ENCODE measurements around the gene APOL6. TPM values are rescaled to one million over a fixed set of nuclear protein-coding genes. Genes with fewer than 3 reads are reported as not detected.
A peak's percentile ranks its signal among the peaks of the same experiment; 100 is the strongest.
"Not testable (repeated sequence)": the region's sequence is repeated elsewhere in the genome, so short reads cannot be mapped to it uniquely, and the experiment has no call there.

APOL6 gene
- total and polyA plus RNA-seq, 2 donors (not counting 1 experiment from before 2014, with no cell fraction given) = 18.7 to 58.3 TPM

- H3K27ac ChIP-seq (ENCODE audit: insufficient read depth, low read length) = peak overlapping the region; percentile 22
- H3K4me1 ChIP-seq (ENCODE audit: control insufficient read depth, extremely low read depth, insufficient read depth, low read length) = peaks cover 5% of the 10 kb centered on the region
- H3K27me3 ChIP-seq (ENCODE audit: control insufficient read depth, insufficient read depth, low read length) = no peaks in the 10 kb centered on the region
- no peak overlapping the region for H3K9ac ChIP-seq (ENCODE audit: insufficient read depth, low read length)
- no peaks in the 10 kb centered on the region for H3K79me2 ChIP-seq (ENCODE audit: control insufficient read depth, insufficient read depth, low read length)
- H3K4me3 ChIP-seq (replicated peaks in 1 of 4; ENCODE audit: control extremely low read depth in 1 of 4, insufficient read depth in 1 of 4, low read depth in 3 of 4, low read length in 4 of 4) = peak overlapping the region in 3 of 4 experiments; percentile 12 to 38 (median 22)
- H3K4me2 ChIP-seq (ENCODE audit: extremely low read depth, insufficient read depth, low read length) = peak overlapping the region; percentile 45
- peaks cover 8% of the 10 kb centered on the region for H3K36me3 ChIP-seq (ENCODE audit: control insufficient read depth, insufficient read depth, low read length)
- peak in 1 of 2 donors; percentile 49 for DNase-seq (ENCODE audit: low read depth in 2 of 2)
- H2AFZ ChIP-seq (ENCODE audit: low read length) = no peak overlapping the region
- no peaks in the 10 kb centered on the region for H4K20me1 ChIP-seq (ENCODE audit: control insufficient read depth, extremely low read depth, insufficient read depth, low read length)
- TF ChIP-seq EZH2 (IDR thresholded peaks at IDR 0.05; ENCODE audit: low read length, missing control alignments) (no peak), CTCF (conservative IDR thresholded peaks at IDR 0.05 in 1 of 2, IDR thresholded peaks at IDR 0.05 in 1 of 2; ENCODE audit: low read depth in 1 of 2, low read length in 2 of 2) (no peak)
- H3K9me3 ChIP-seq (ENCODE audit: control insufficient read depth, insufficient read depth, low read depth, low read length) = no peaks in the 10 kb centered on the region
These were observed 15.1 kb downstream of the APOL6 start for GRCh38 chr22:35663371-35663770.

- Histone ChIP-seq H2AFZ (ENCODE audit: low read length) (no peak overlapping the region), H3K9me3 (ENCODE audit: control insufficient read depth, insufficient read depth, low read depth, low read length) (no peaks in the 10 kb centered on the region), H4K20me1 (ENCODE audit: control insufficient read depth, extremely low read depth, insufficient read depth, low read length) (no peaks in the 10 kb centered on the region), H3K4me1 (ENCODE audit: control insufficient read depth, extremely low read depth, insufficient read depth, low read length) (peaks cover 5% of the 10 kb centered on the region), H3K79me2 (ENCODE audit: control insufficient read depth, insufficient read depth, low read length) (no peaks in the 10 kb centered on the region), H3K9ac (ENCODE audit: insufficient read depth, low read length) (no peak overlapping the region), H3K4me3 (replicated peaks in 1 of 4; ENCODE audit: control extremely low read depth in 1 of 4, insufficient read depth in 1 of 4, low read depth in 3 of 4, low read length in 4 of 4) (no peak overlapping the region), H3K27me3 (ENCODE audit: control insufficient read depth, insufficient read depth, low read length) (no peaks in the 10 kb centered on the region), H3K36me3 (ENCODE audit: control insufficient read depth, insufficient read depth, low read length) (peaks cover 1% of the 10 kb centered on the region), H3K27ac (ENCODE audit: insufficient read depth, low read length) (no peak overlapping the region), H3K4me2 (ENCODE audit: extremely low read depth, insufficient read depth, low read length) (no peak overlapping the region)
- no peak for TF ChIP-seq EZH2 (IDR thresholded peaks at IDR 0.05; ENCODE audit: low read length, missing control alignments)
- no peak for TF ChIP-seq CTCF (conservative IDR thresholded peaks at IDR 0.05 in 1 of 2, IDR thresholded peaks at IDR 0.05 in 1 of 2; ENCODE audit: low read depth in 1 of 2, low read length in 2 of 2)
- no peak for DNase-seq (ENCODE audit: low read depth in 2 of 2)
These were observed 16.8 kb downstream of the APOL6 start for GRCh38 chr22:35664955-35665587.

- not testable (repeated sequence) for H3K36me3 ChIP-seq (ENCODE audit: control insufficient read depth, insufficient read depth, low read length); H3K9ac ChIP-seq (ENCODE audit: insufficient read depth, low read length); DNase-seq (ENCODE audit: low read depth in 2 of 2); H3K27ac ChIP-seq (ENCODE audit: insufficient read depth, low read length); H2AFZ ChIP-seq (ENCODE audit: low read length); H3K9me3 ChIP-seq (ENCODE audit: control insufficient read depth, insufficient read depth, low read depth, low read length); H3K4me2 ChIP-seq (ENCODE audit: extremely low read depth, insufficient read depth, low read length); H3K27me3 ChIP-seq (ENCODE audit: control insufficient read depth, insufficient read depth, low read length); H3K4me1 ChIP-seq (ENCODE audit: control insufficient read depth, extremely low read depth, insufficient read depth, low read length); H4K20me1 ChIP-seq (ENCODE audit: control insufficient read depth, extremely low read depth, insufficient read depth, low read length); H3K4me3 ChIP-seq (replicated peaks in 1 of 4; ENCODE audit: control extremely low read depth in 1 of 4, insufficient read depth in 1 of 4, low read depth in 3 of 4, low read length in 4 of 4); H3K79me2 ChIP-seq (ENCODE audit: control insufficient read depth, insufficient read depth, low read length)
These were observed 18.5 kb downstream of the APOL6 start for GRCh38 chr22:35666699-35667098.

All from fibroblast of lung (primary cell).